Prostate gland (tissue), 2 donors: ENCODE data around the gene NDC80.

ENCODE experiments used
- CTCF ChIP-seq, 4 experiments: fragments of 200-600 bp in 2 of 4; fragments of 450-650 bp in 2 of 4; sonication (generic) in 2 of 4; IDR thresholded peaks; 1 replicate in 3 of 4; 2 replicates in 1 of 4; pipeline ENCODE4 v1.5.1; 2016 to 2019; ENCODE audit warnings: antibody characterized with exemption in 4 of 4, mild to moderate bottlenecking in 2 of 4, moderate library complexity in 2 of 4
- POLR2A ChIP-seq: fragments of 450-650 bp; IDR thresholded peaks from one replicate; pipeline ENCODE4 v1.6.1; 2016; ENCODE audit warnings: antibody characterized with exemption, mild to moderate bottlenecking
- POLR2AphosphoS5 ChIP-seq: sonication (generic); formaldehyde crosslinking; IDR thresholded peaks from one replicate; pipeline ENCODE4 v1.6.1; 2017; ENCODE audit warnings: antibody characterized with exemption

GRCh38 chr18:2540575-2540974 is 30.8 kb upstream of the NDC80 start:
- no peak for TF ChIP-seq CTCF (IDR thresholded peaks at IDR 0.05)
- TF ChIP-seq POLR2AphosphoS5, result no peak
- TF ChIP-seq POLR2A, result no peak
